ENCODE data around the gene CENATAC.
"Not testable (repeated sequence)": the region's sequence is repeated elsewhere in the genome, so short reads cannot be mapped to it uniquely, and the experiment has no call there.

The CENATAC gene

DNA sequence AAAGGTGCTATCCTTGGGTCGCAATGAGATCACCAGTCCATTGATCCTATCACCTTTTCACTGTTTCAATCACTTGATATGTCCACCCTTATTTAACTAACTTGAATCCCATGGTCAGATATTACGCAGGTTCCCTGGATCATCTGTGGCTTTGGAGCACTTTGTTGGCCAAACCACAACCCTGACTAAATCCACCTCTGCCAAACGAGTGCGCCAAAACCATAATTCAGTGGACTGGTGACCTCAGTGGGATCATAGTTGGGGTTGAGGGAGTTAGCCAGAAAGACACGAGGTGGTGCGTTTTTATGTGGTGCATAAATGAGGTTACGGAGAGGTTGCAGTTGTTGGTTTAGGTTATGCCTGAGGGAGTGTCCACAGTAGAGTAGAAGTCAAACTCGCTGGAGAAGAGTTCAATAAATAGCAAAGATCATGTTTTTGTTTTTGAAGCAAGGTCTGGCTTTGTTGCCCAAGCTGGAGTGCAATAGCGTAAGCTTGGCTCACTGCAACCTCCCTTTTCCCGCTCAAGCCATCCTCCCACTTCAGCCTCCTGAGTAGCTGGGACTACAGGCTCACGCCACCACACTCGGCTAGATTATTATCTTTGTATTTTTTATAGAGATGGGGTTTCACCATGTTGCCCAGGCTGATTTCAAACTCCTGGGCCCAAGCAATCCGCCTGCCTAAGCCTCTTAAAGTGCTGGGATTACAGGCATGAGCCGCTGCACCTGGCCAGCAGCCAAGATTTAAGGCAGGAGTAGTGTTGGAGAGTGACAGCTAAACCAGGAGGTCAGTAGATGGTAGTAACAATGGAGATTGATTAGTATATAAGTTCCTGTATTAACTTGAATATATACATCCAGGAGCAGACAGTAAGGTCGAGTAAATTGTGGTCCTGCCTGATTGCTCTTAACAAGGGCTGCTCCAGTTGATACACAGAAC is 21.9 kb upstream of the CENATAC start:
- POLR2A ChIA-PET, result no interaction called here
- TF ChIP-seq, protein P1, sequence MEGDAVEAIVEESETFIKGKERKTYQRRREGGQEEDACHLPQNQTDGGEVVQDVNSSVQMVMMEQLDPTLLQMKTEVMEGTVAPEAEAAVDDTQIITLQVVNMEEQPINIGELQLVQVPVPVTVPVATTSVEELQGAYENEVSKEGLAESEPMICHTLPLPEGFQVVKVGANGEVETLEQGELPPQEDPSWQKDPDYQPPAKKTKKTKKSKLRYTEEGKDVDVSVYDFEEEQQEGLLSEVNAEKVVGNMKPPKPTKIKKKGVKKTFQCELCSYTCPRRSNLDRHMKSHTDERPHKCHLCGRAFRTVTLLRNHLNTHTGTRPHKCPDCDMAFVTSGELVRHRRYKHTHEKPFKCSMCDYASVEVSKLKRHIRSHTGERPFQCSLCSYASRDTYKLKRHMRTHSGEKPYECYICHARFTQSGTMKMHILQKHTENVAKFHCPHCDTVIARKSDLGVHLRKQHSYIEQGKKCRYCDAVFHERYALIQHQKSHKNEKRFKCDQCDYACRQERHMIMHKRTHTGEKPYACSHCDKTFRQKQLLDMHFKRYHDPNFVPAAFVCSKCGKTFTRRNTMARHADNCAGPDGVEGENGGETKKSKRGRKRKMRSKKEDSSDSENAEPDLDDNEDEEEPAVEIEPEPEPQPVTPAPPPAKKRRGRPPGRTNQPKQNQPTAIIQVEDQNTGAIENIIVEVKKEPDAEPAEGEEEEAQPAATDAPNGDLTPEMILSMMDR (IDR thresholded peaks at IDR 0.05; ENCODE audit: control extremely low read depth, extremely low read depth, low read depth, missing control alignments), result no peak
- no peak for DNase-seq (ENCODE audit: extremely low spot score)
- CTCF ChIA-PET, result no interaction called here

DNA sequence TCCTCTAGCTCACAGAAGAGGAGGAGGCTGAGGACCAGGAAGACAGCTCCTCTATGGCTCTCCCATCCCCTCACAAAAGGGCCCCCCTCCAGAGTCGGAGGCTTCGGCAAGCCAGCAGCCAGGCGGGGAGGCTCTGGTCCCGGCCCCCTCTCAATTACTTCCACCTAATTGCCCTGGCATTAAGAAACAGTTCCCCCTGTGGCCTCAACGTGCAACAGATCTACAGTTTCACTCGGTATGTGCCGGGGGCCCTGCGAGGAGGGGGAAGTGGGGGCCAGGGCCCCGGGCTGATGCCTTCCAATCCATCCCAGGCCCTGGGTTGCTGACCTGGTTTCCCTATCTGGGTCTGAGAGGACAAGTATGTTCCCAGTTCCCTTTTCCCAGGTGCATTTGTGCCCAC is 18.5 kb upstream of the CENATAC start:
- ChIA-PET POLR2A (no interaction called here), CTCF (no interaction called here)
- DNase-seq (ENCODE audit: extremely low spot score), result no peak
- TF ChIP-seq, protein P1 (IDR thresholded peaks at IDR 0.05; ENCODE audit: control extremely low read depth, extremely low read depth, low read depth, missing control alignments), result no peak

DNA sequence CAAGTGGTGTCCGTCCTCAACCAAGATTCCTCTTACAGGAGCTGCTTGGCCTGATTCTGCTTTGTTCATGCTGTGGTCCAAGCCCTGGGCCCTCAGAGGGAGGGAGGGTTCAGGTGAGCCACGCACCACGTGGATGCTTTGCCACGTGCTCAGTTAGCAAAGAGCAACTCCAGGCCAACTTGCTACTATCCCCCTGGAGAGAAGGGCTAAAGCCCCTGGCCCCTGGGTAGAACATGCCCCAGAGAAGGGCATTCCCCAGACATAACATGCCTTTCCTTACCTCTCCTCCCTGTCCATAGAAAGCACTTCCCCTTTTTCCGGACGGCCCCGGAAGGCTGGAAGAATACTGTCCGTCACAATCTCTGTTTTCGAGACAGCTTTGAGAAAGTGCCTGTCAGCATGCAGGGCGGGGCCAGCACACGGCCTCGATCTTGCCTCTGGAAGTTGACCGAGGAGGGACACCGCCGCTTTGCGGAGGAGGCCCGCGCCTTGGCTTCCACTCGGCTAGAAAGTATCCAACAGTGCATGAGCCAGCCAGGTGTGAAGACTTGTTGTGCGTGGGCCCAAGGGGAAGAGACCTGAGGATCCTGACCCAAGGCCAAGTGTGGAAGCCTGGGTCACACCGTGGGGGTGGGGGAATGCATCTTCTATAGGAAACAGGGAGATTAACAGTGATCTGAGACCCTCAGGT is 17.6 kb upstream of the CENATAC start:
- no peak for DNase-seq (ENCODE audit: extremely low spot score)
- TF ChIP-seq, protein P1 (IDR thresholded peaks at IDR 0.05; ENCODE audit: control extremely low read depth, extremely low read depth, low read depth, missing control alignments), result no peak
- POLR2A ChIA-PET, result no interaction called here
- CTCF ChIA-PET, result no interaction called here

DNA sequence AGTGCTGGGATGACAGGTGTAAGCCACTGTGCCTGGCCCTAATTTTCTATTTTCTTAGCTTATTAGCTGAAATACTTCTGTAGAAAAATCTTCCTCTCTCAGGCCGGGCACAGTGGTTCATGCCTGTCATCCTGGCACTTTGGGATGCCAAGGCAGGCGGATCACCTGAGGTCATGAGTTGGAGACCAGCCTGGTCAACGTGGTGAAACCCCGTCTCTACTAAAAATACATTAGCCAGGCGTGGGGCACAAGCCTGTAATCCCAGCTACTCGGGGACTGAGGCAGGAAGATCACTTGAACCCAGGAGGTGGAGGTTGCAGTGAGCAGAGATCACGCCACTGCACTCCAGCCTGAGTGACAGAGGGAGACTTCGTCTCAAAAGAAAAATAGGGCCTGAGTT is 13.6 kb upstream of the CENATAC start:
- CTCF ChIA-PET, result interaction anchor here (0.8 to 1.2 kb wide), 2 partner anchors 13 to 39 kb away, joined by 3 to 6 read pairs; no protein-coding TSS in a partner anchor
- POLR2A ChIA-PET; DNase-seq (ENCODE audit: extremely low spot score): not testable (repeated sequence)

DNA sequence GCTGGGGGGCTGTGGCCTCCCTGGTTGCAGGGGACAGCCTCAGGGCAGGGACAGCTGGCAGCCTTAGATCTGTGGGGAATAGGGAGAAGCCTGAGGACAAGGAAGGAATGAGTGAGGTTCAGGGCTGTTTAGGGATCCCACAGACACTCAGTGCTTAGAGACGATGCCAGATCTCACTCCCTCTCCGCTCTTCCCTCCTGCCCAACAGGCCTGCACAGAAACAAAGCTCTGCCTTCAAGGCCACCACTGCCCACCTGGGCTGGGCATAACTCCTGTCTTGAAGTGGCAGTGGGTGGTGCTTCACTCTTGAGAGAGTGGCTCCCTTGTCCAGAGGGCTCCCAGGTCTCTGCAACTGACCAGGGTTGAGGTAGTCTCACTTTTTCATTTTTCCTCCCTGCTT is 13.1 kb upstream of the CENATAC start:
- POLR2A ChIA-PET, result no interaction called here
- CTCF ChIA-PET, result interaction anchor here (0.8 to 1.2 kb wide), 2 partner anchors 12 to 39 kb away, joined by 3 to 6 read pairs; no protein-coding TSS in a partner anchor
- TF ChIP-seq, protein P1 (IDR thresholded peaks at IDR 0.05; ENCODE audit: control extremely low read depth, extremely low read depth, low read depth, missing control alignments), result no peak
- DNase-seq (ENCODE audit: extremely low spot score), result no peak

DNA sequence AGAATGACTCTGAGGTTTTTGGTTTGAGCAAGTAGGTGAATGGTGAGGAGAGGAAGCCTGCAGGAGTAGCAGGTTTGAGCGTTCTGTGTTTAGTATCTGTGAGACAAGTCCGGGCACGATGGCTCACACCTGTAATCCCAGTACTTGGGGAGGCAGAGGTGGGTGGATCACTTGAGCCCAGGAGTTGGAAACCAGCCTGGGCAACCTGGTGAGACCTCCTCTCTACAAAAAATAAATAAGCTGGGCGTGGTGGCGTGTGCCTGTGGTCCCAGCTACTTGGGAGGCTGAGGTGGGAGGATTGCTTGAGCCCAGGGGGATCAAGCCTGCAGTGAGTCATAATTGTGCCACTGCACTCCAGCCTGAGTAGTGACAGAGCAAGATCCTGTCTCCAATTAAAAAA is 9.7 kb upstream of the CENATAC start:
- POLR2A ChIA-PET, result interaction anchor here (0.7 kb wide), 1 partner anchor 11 kb away, joined by 5 read pairs; no protein-coding TSS in a partner anchor
- DNase-seq (ENCODE audit: extremely low spot score), result no peak
- CTCF ChIA-PET, result interaction anchor here (1.4 kb wide), 1 partner anchor 9 kb away, joined by 3 read pairs; the partner anchor contains the start of gene CENATAC
- TF ChIP-seq, protein P1 (IDR thresholded peaks at IDR 0.05; ENCODE audit: control extremely low read depth, extremely low read depth, low read depth, missing control alignments), result no peak

DNA sequence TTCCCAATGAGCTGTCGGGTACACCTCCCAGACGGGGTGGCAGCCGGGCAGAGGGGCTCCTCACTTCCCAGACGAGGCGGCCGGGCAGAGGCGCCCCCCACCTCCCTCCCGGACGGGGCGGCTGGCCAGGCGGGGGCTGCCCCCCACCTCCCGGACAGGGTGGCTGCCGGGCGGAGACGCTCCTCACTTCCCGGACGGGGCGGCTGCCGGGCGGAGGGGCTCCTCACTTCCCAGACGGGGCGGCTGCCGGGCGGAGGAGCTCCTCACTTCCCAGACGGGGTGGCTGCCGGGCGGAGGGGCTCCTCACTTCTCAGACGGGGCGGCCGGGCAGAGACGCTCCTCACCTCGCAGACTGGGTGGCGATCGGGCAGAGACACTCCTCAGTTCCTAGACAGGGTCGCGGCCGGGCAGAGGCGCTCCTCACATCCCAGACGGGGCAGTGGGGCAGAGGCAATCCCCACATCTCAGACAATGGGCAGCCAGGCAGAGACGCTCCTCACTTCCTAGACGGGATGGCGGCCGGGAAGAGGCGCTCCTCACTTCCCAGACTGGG is 6.4 kb upstream of the CENATAC start:
- POLR2A ChIA-PET; CTCF ChIA-PET; DNase-seq (ENCODE audit: extremely low spot score): not testable (repeated sequence)
